Caco-2 (cell line): ENCODE results near the gene UBE2J1. TPM values are rescaled to one million over a fixed set of nuclear protein-coding genes. Genes with fewer than 3 reads are reported as not detected.

ENCODE experiments used
- BruUV-seq: library from RNA; stranded (reverse); fragments of 400-500 nt; replicated peaks from 2 replicates; lab custom pipeline; 2021; lab: Mats Ljungman, UMichigan
- CTCF ChIA-PET: fragments of 300-600 bp; sonication (Branson Sonifier 250); formaldehyde crosslinking; loops from one replicate; lab custom pipeline; 2022; ENCODE audit warnings: antibody characterized with exemption; lab: Charles Lee
- POLR2A ChIA-PET: fragments of 300-600 bp; sonication (Branson Sonifier 250); formaldehyde crosslinking; loops from one replicate; lab custom pipeline; 2022; ENCODE audit warnings: antibody characterized with exemption; lab: Charles Lee
- DNase-seq, 2 experiments: peaks; one replicate each; pipeline versions ENCODE4 v3.0.0 to v3.0.0-alpha.2; 2020 to 2022
- H3K27me3 ChIP-seq: replicated peaks from 2 replicates; pipeline ENCODE4 v1.6.0; 2011; ENCODE audit warnings: low read length; ENCODE audit not compliant: control insufficient read depth, insufficient read depth
- H3K36me3 ChIP-seq: 2 replicates; pipeline ENCODE4 v1.5.1; 2011; ENCODE audit warnings: low read length; ENCODE audit not compliant: control insufficient read depth, insufficient read depth
- H3K4me1 ChIP-seq: fragments of 250-450 bp; sonication (Bioruptor Pico); 2 replicates; pipeline ENCODE4 v1.5.1; 2020; ENCODE audit warnings: mild to moderate bottlenecking
- H3K4me3 ChIP-seq: 2 replicates; pipeline ENCODE4 v1.5.1; 2011; ENCODE audit warnings: low read depth, mild to moderate bottlenecking, control low read depth, low read length
- H3K9me3 ChIP-seq: fragments of 250-450 bp; sonication (Bioruptor Pico); 2 replicates; pipeline ENCODE4 v1.5.1; 2020; ENCODE audit warnings: mild to moderate bottlenecking, moderate library complexity
- H3K27ac Mint-ChIP-seq: one replicate; pipeline ENCODE4 v1.8.0; 2022; ENCODE audit warnings: mixed read lengths; ENCODE audit not compliant: unreplicated experiment
- H3K27me3 Mint-ChIP-seq: one replicate; pipeline ENCODE4 v1.8.0; 2022; ENCODE audit warnings: mixed read lengths; ENCODE audit not compliant: insufficient read depth, unreplicated experiment
- H3K36me3 Mint-ChIP-seq: one replicate; pipeline ENCODE4 v1.8.0; 2022; ENCODE audit warnings: mild to moderate bottlenecking, mixed read lengths; ENCODE audit not compliant: insufficient read depth, unreplicated experiment
- H3K4me1 Mint-ChIP-seq: one replicate; pipeline ENCODE4 v1.8.0; 2022; ENCODE audit warnings: low read depth, mixed read lengths; ENCODE audit not compliant: unreplicated experiment
- H3K4me3 Mint-ChIP-seq: one replicate; pipeline ENCODE4 v1.8.0; 2022; ENCODE audit warnings: mild to moderate bottlenecking, moderate library complexity, mixed read lengths; ENCODE audit not compliant: unreplicated experiment
- H3K9me3 Mint-ChIP-seq: one replicate; pipeline ENCODE4 v1.8.0; 2022; ENCODE audit warnings: mixed read lengths; ENCODE audit not compliant: unreplicated experiment
- CTCF ChIP-seq, 2 experiments: fragments of 200-600 bp in 1 of 2; IDR thresholded peaks; 1 replicate in 1 of 2; 2 replicates in 1 of 2; pipeline versions ENCODE4 v1.5.1 to v1.8.0; 2011 to 2022; ENCODE audit warnings: antibody characterized with exemption in 1 of 2, control low read depth in 1 of 2, inconsistent platforms in 1 of 2, low read depth in 1 of 2, low read length in 1 of 2, mild to moderate bottlenecking in 1 of 2, moderate library complexity in 1 of 2; ENCODE audit not compliant: insufficient read depth in 1 of 2, severe bottlenecking in 1 of 2, unreplicated experiment in 1 of 2
- intact Hi-C: fragments of 100-400 bp; cut with micrococcal nuclease; formaldehyde crosslinking; loops from one replicate; pipeline ENCODE4 v1.10.0; 2022; ENCODE audit not compliant: unreplicated experiment
- total RNA-seq: library from RNA; stranded (reverse); gene quantifications from 2 replicates; pipeline ENCODE4 v1.2.3, GENCODE V29; 2022

The UBE2J1 gene
- total RNA-seq, 1 experiment from 2014 or later: 23.5 TPM

- intact Hi-C loops: loop anchor here (5.0 kb wide), 1 partner anchor 38 kb away; no protein-coding TSS in a partner anchor
Observed at GRCh38 chr6:89350281-89350966, 2.1 kb downstream of the UBE2J1 start.

GRCh38 chr6:89348372-89348771 is 4.2 kb downstream of the UBE2J1 start:
- Histone ChIP-seq H3K4me1 (peaks cover 36% of the 10 kb centered on the region), H3K4me3 (no peak overlapping the region), H3K9me3 (no peaks in the 10 kb centered on the region), H3K36me3 (no peaks in the 10 kb centered on the region), H3K27me3 (no peaks in the 10 kb centered on the region)
- no peaks in the 10 kb centered on the region for H3K9me3 Mint-ChIP-seq
- peaks cover 6% of the 10 kb centered on the region for H3K36me3 Mint-ChIP-seq
- H3K27me3 Mint-ChIP-seq: no peaks in the 10 kb centered on the region
- no peak for TF ChIP-seq CTCF (IDR thresholded peaks at IDR 0.05; ENCODE audit: insufficient read depth in 1 of 2, low read depth in 1 of 2, low read length in 1 of 2, severe bottlenecking in 1 of 2, unreplicated experiment in 1 of 2)
- no peak for DNase-seq
- ChIA-PET CTCF (interaction anchor here (0.7 kb wide), 1 partner anchor 8 kb away, joined by 6 read pairs; no protein-coding TSS in a partner anchor), POLR2A (no interaction called here)
- H3K4me1 Mint-ChIP-seq: peaks cover 31% of the 10 kb centered on the region
- no peak overlapping the region for H3K4me3 Mint-ChIP-seq
- intact Hi-C loops: no loop called here
- BruUV-seq: no TSS peak
- H3K27ac Mint-ChIP-seq: no peak overlapping the region

More at GRCh38 chr6:89350281-89350966, 2.1 kb downstream of the UBE2J1 start:
- Mint-ChIP-seq H3K4me3 (peak overlapping the region; percentile 27), H3K27me3 (no peaks in the 10 kb centered on the region), H3K4me1 (peaks cover 31% of the 10 kb centered on the region), H3K36me3 (peaks cover 12% of the 10 kb centered on the region), H3K9me3 (no peaks in the 10 kb centered on the region), H3K27ac (peak overlapping the region; percentile 7)
- H3K9me3 ChIP-seq: no peaks in the 10 kb centered on the region
- BruUV-seq: no TSS peak
- no peaks in the 10 kb centered on the region for H3K27me3 ChIP-seq
- H3K4me3 ChIP-seq: no peak overlapping the region
- no peaks in the 10 kb centered on the region for H3K36me3 ChIP-seq
- peaks cover 37% of the 10 kb centered on the region for H3K4me1 ChIP-seq
- DNase-seq: no peak
- no peak for TF ChIP-seq CTCF (IDR thresholded peaks at IDR 0.05; ENCODE audit: insufficient read depth in 1 of 2, low read depth in 1 of 2, low read length in 1 of 2, severe bottlenecking in 1 of 2, unreplicated experiment in 1 of 2)
- CTCF ChIA-PET: no interaction called here
- POLR2A ChIA-PET: interaction anchor here (0.6 kb wide), 1 partner anchor 52 kb away, joined by 4 read pairs; no protein-coding TSS in a partner anchor

GRCh38 chr6:89347825-89348224 is 4.7 kb downstream of the UBE2J1 start:
- Histone ChIP-seq H3K27me3 (no peaks in the 10 kb centered on the region), H3K9me3 (no peaks in the 10 kb centered on the region), H3K4me1 (peaks cover 34% of the 10 kb centered on the region), H3K36me3 (no peaks in the 10 kb centered on the region), H3K4me3 (no peak overlapping the region)
- DNase-seq: no peak
- Mint-ChIP-seq H3K4me1 (peaks cover 31% of the 10 kb centered on the region), H3K27ac (no peak overlapping the region), H3K27me3 (no peaks in the 10 kb centered on the region), H3K4me3 (no peak overlapping the region), H3K9me3 (no peaks in the 10 kb centered on the region), H3K36me3 (peaks cover 6% of the 10 kb centered on the region)
- TF ChIP-seq CTCF (IDR thresholded peaks at IDR 0.05; ENCODE audit: insufficient read depth in 1 of 2, low read depth in 1 of 2, low read length in 1 of 2, severe bottlenecking in 1 of 2, unreplicated experiment in 1 of 2): no peak
- ChIA-PET CTCF (interaction anchor here (0.7 kb wide), 1 partner anchor 8 kb away, joined by 6 read pairs; no protein-coding TSS in a partner anchor), POLR2A (interaction anchor here (0.5 kb wide), 1 partner anchor 12 kb away, joined by 3 read pairs; no protein-coding TSS in a partner anchor)
- no TSS peak for BruUV-seq
- intact Hi-C loops: no loop called here
